IMR-90 (cell line): ENCODE data around the gene SDCCAG8. TPM values are rescaled to one million over a fixed set of nuclear protein-coding genes. Genes with fewer than 3 reads are reported as not detected.

Experiments used
- ATAC-seq: fragments of 200-7000 bp; cut with Tn5 transposase; 2 replicates; pipeline ENCODE4 v1.9.1; 2020; ENCODE audit warnings: low read depth, mild to moderate bottlenecking, moderate library complexity
- BruUV-seq: library from RNA; stranded (reverse); fragments of 400-500 nt; replicated peaks from 2 replicates; lab custom pipeline; 2021; lab: Mats Ljungman, UMichigan
- CTCF ChIA-PET: fragments of 300-600 bp; formaldehyde crosslinking; extraction: SDS; loops from one replicate; lab custom pipeline; 2021; ENCODE audit warnings: antibody characterized with exemption; lab: Yijun Ruan, JAX
- POLR2A ChIA-PET: fragments of 300-600 bp; sonication (Branson Sonifier 250); formaldehyde crosslinking; loops from one replicate; lab custom pipeline; 2022; ENCODE audit warnings: antibody characterized with exemption; ENCODE audit not compliant: unreplicated experiment; lab: Charles Lee
- DNase-seq: peaks from one replicate; pipeline ENCODE4 v3.0.0; 2013
- H2AFZ ChIP-seq: replicated peaks from 2 replicates; pipeline ENCODE3; 2013; ENCODE audit warnings: low read length, mild to moderate bottlenecking; ENCODE audit not compliant: poor library complexity
- H2AK5ac ChIP-seq: 2 replicates; pipeline ENCODE4 v1.6.1; 2013; ENCODE audit warnings: low read depth, low read length, inconsistent platforms
- H2AK9ac ChIP-seq: replicated peaks from 2 replicates; pipeline ENCODE3; 2013; ENCODE audit warnings: mild to moderate bottlenecking, low read depth, low read length, moderate library complexity; ENCODE audit not compliant: poor library complexity
- H2BK120ac ChIP-seq: 2 replicates; pipeline ENCODE4 v1.6.1; 2013; ENCODE audit warnings: low read depth, low read length, inconsistent platforms
- H2BK15ac ChIP-seq: 3 replicates; pipeline ENCODE4 v1.6.1; 2013; ENCODE audit warnings: low read depth, low read length, inconsistent platforms
- H2BK20ac ChIP-seq: 2 replicates; pipeline ENCODE4 v1.6.1; 2013; ENCODE audit warnings: low read depth, mild to moderate bottlenecking, inconsistent platforms, low read length, moderate library complexity
- H2BK5ac ChIP-seq: 2 replicates; pipeline ENCODE4 v1.6.1; 2013; ENCODE audit warnings: mild to moderate bottlenecking, low read depth, low read length, inconsistent platforms; ENCODE audit not compliant: poor library complexity, severe bottlenecking
- H3K14ac ChIP-seq: replicated peaks from 2 replicates; pipeline ENCODE4 v1.6.1; 2013; ENCODE audit warnings: low read depth, low read length, inconsistent platforms
- H3K18ac ChIP-seq: 2 replicates; pipeline ENCODE4 v1.6.1; 2013; ENCODE audit warnings: low read depth, low read length, control low read depth
- H3K23ac ChIP-seq: 2 replicates; pipeline ENCODE4 v1.6.1; 2013; ENCODE audit warnings: low read depth, low read length, inconsistent platforms
- H3K27ac ChIP-seq: 2 replicates; pipeline ENCODE4 v1.5.1; 2013; ENCODE audit warnings: mild to moderate bottlenecking, control low read depth, low read length; ENCODE audit not compliant: insufficient read depth
- H3K27me3 ChIP-seq: 2 replicates; pipeline ENCODE4 v1.6.1; 2013; ENCODE audit warnings: low read length; ENCODE audit not compliant: control insufficient read depth, insufficient read depth
- H3K36me3 ChIP-seq: 2 replicates; pipeline ENCODE4 v1.6.1; 2013; ENCODE audit warnings: low read length, mixed read lengths; ENCODE audit not compliant: control insufficient read depth, insufficient read depth
- H3K4ac ChIP-seq: 2 replicates; pipeline ENCODE4 v1.6.1; 2013; ENCODE audit warnings: low read depth, low read length, inconsistent platforms
- H3K4me1 ChIP-seq: 2 replicates; pipeline ENCODE4 v1.6.1; 2013; ENCODE audit warnings: low read length, mixed read lengths; ENCODE audit not compliant: control insufficient read depth, insufficient read depth
- H3K4me2 ChIP-seq: 2 replicates; pipeline ENCODE4 v1.6.1; 2013; ENCODE audit warnings: low read depth, mild to moderate bottlenecking, control low read depth, low read length, moderate library complexity
- H3K4me3 ChIP-seq: 2 replicates; pipeline ENCODE4 v1.5.1; 2013; ENCODE audit warnings: low read depth, mild to moderate bottlenecking, control low read depth, low read length, moderate library complexity; ENCODE audit not compliant: insufficient read depth
- H3K56ac ChIP-seq: 2 replicates; pipeline ENCODE4 v1.6.1; 2013; ENCODE audit warnings: low read length, inconsistent platforms; ENCODE audit not compliant: insufficient read depth; ENCODE audit errors: extremely low read depth
- H3K79me1 ChIP-seq, 2 experiments: 2 replicates each; pipeline ENCODE4 v1.6.1; 2013; ENCODE audit warnings: low read length in 2 of 2, inconsistent platforms in 1 of 2, low read depth in 1 of 2
- H3K9ac ChIP-seq: 2 replicates; pipeline ENCODE4 v1.6.1; 2013; ENCODE audit warnings: low read depth, low read length, control low read depth
- H3K9me1 ChIP-seq: 2 replicates; pipeline ENCODE4 v1.6.1; 2013; ENCODE audit warnings: low read length, inconsistent platforms; ENCODE audit not compliant: insufficient read depth
- H3K9me3 ChIP-seq: 2 replicates; pipeline ENCODE4 v1.6.1; 2013; ENCODE audit warnings: low read length; ENCODE audit not compliant: control insufficient read depth, insufficient read depth
- H4K20me1 ChIP-seq: 2 replicates; pipeline ENCODE4 v1.6.1; 2013; ENCODE audit warnings: low read length, inconsistent platforms; ENCODE audit not compliant: insufficient read depth
- H4K5ac ChIP-seq: 2 replicates; pipeline ENCODE4 v1.6.1; 2013; ENCODE audit warnings: mild to moderate bottlenecking, low read depth, low read length, control low read depth
- H4K8ac ChIP-seq, 2 experiments: 2 replicates each; pipeline ENCODE4 v1.6.1; 2013; ENCODE audit warnings: low read depth in 2 of 2, low read length in 2 of 2, control low read depth in 1 of 2, inconsistent platforms in 1 of 2
- H4K91ac ChIP-seq: 2 replicates; pipeline ENCODE4 v1.6.1; 2013; ENCODE audit warnings: low read depth, low read length, inconsistent platforms; ENCODE audit not compliant: insufficient read depth
- BHLHE40 ChIP-seq: fragments of 150-350 bp; IDR thresholded peaks from 2 replicates; pipeline ENCODE4 v1.6.1; 2016; ENCODE audit warnings: mild to moderate bottlenecking, low read depth, low read length
- CEBPB ChIP-seq: IDR thresholded peaks from 2 replicates; pipeline ENCODE4 v1.6.1; 2012; ENCODE audit warnings: low read depth, low read length, improper control_type of control experiment
- CHD1 ChIP-seq: IDR thresholded peaks from 2 replicates; pipeline ENCODE4 v1.6.1; 2012; ENCODE audit warnings: low read depth, low read length, improper control_type of control experiment
- FOS ChIP-seq: fragments of 150-350 bp; IDR thresholded peaks from 2 replicates; pipeline ENCODE4 v1.6.1; 2016; ENCODE audit warnings: low read depth, low read length
- MAFK ChIP-seq: IDR thresholded peaks from 2 replicates; pipeline ENCODE4 v1.6.1; 2012; ENCODE audit warnings: low read depth, low read length, improper control_type of control experiment
- MAZ ChIP-seq: IDR thresholded peaks from 2 replicates; pipeline ENCODE4 v1.6.1; 2012; ENCODE audit warnings: low read depth, mild to moderate bottlenecking, low read length, improper control_type of control experiment, moderate library complexity, borderline replicate concordance
- MXI1 ChIP-seq: IDR thresholded peaks from 2 replicates; pipeline ENCODE4 v1.6.1; 2012; ENCODE audit warnings: low read depth, mild to moderate bottlenecking, low read length, moderate library complexity, borderline replicate concordance
- NFE2L2 ChIP-seq: fragments of 150-350 bp; IDR thresholded peaks from 2 replicates; pipeline ENCODE4 v1.6.1; 2016; ENCODE audit warnings: low read depth, mild to moderate bottlenecking, low read length
- POLR2A ChIP-seq: IDR thresholded peaks from 2 replicates; pipeline ENCODE4 v1.6.1; 2012; ENCODE audit warnings: mild to moderate bottlenecking, low read depth, low read length
- RAD21 ChIP-seq: IDR thresholded peaks from 2 replicates; pipeline ENCODE4 v1.6.1; 2012; ENCODE audit warnings: low read length, improper control_type of control experiment
- RCOR1 ChIP-seq: IDR thresholded peaks from 2 replicates; pipeline ENCODE4 v1.6.1; 2012; ENCODE audit warnings: mild to moderate bottlenecking, low read length, improper control_type of control experiment; ENCODE audit not compliant: insufficient replicate concordance
- RFX5 ChIP-seq: IDR thresholded peaks from 2 replicates; pipeline ENCODE4 v1.8.0; 2012; ENCODE audit warnings: low read depth, mild to moderate bottlenecking, low read length, moderate library complexity
- SMC3 ChIP-seq: fragments of 150-350 bp; IDR thresholded peaks from 2 replicates; pipeline ENCODE4 v1.6.1; 2016; ENCODE audit warnings: low read depth, mild to moderate bottlenecking, antibody characterized with exemption, low read length, moderate library complexity
- WGBS, 2 experiments: methylation state at CpG; one replicate each; pipeline versions ENCODE4 v1.1.5 to v1.1.7; 2013; ENCODE audit warnings: missing lambda C conversion rate in 2 of 2; ENCODE audit not compliant: insufficient read length in 1 of 2; ENCODE audit errors: extremely low coverage in 2 of 2; 5-methylcytosine and 5-hydroxymethylcytosine counted together
- dilution Hi-C: fragments of 300-500 bp; cut with HindIII; formaldehyde crosslinking; loops from one replicate; pipeline ENCODE4 v1.14.3; 2018; ENCODE audit warnings: low sequenced_read_pairs; ENCODE audit not compliant: unreplicated experiment
- in situ Hi-C: fragments of 300-500 bp; cut with MboI; formaldehyde crosslinking; loops from 3 replicates; pipeline ENCODE4 v1.14.3; 2019; ENCODE audit warnings: low sequenced_read_pairs, inconsistent platforms, mixed read lengths
- intact Hi-C: fragments of 100-400 bp; cut with micrococcal nuclease; formaldehyde crosslinking; loops from 2 replicates; pipeline ENCODE4 v1.10.0; 2022
- polyA plus RNA-seq, 3 experiments: library from polyadenylated mRNA; depleted of rRNA; stranded (reverse); fragments of >200 nt; gene quantifications; 2 replicates each; pipeline ENCODE4 v1.2.3, GENCODE V29; 2012; ENCODE audit warnings: low replicate concordance in 1 of 3
- total RNA-seq: library from RNA; depleted of rRNA; stranded (reverse); fragments of >200 nt; gene quantifications from 2 replicates; pipeline ENCODE4 v1.2.3, GENCODE V29; 2012
- TF ChIP-seq, protein P1 (sequence below): fragments of 150-350 bp; IDR thresholded peaks from 2 replicates; pipeline ENCODE4 v1.6.1; 2017; ENCODE audit warnings: mild to moderate bottlenecking, antibody characterized with exemption, low read length, low read depth
- TF ChIP-seq, protein P2 (sequence below): conservative IDR thresholded peaks from 2 replicates; pipeline ENCODE4 v1.5.1; 2012; ENCODE audit warnings: mild to moderate bottlenecking, low read depth, low read length, improper control_type of control experiment
- TF ChIP-seq, protein P3 (sequence below): fragments of 150-350 bp; IDR thresholded peaks from 2 replicates; pipeline ENCODE4 v1.6.1; 2016; ENCODE audit warnings: low read depth, mild to moderate bottlenecking, low read length, moderate library complexity, borderline replicate concordance

Gene SDCCAG8
- total and polyA plus RNA-seq, 2 of the 4 experiments (the other 2 are of a cell fraction), result 25.2 to 46.8 TPM

DNA sequence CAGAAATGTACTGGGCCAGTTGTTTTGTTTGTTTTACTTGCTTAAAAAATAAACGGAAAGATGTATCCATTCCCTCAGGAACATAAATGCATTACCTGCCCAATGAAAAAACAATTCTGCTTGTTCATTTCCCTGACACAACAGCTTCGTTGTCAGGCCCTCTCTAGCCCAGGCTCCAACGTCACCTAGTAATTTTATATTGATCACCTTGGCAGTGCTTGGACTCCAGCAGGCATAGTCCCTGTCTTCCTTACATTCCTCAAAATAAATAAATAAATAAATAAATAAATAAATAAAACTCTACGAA lies 2.0 kb upstream of the SDCCAG8 start:
- no peak for DNase-seq
- in situ Hi-C loops (no loop called here), intact Hi-C loops (loop anchor here (5.0 kb wide), 3 partner anchors 37 to 73 kb away; no protein-coding TSS in a partner anchor), dilution Hi-C loops (no loop called here)
- no peaks in the 10 kb centered on the region for H3K9me1 ChIP-seq
- peaks cover 0 to 9% of the 10 kb centered on the region in 2 experiments; a peak in 3 of 4 replicates for H3K79me1 ChIP-seq
- H2AFZ ChIP-seq, result no peak overlapping the region
- peak overlapping the region; percentile 84 for H3K14ac ChIP-seq
- H2BK5ac ChIP-seq, result peak overlapping the region; percentile 92
- H3K56ac ChIP-seq, result peak overlapping the region; percentile 91
- BruUV-seq, result no TSS peak
- H3K4me2 ChIP-seq, result peak overlapping the region; percentile 100
- peak overlapping the region; percentile 64 to 77; a peak in 3 of 4 replicates for H4K8ac ChIP-seq
- no peak overlapping the region for H2AK9ac ChIP-seq
- H3K4me3 ChIP-seq, result peak overlapping the region; percentile 86
- H4K5ac ChIP-seq, result peak overlapping the region; percentile 65; the same call in 1 of the 2 replicates
- no peak for TF ChIP-seq MAZ
- TF ChIP-seq RFX5, result no peak
- TF ChIP-seq, protein P1, sequence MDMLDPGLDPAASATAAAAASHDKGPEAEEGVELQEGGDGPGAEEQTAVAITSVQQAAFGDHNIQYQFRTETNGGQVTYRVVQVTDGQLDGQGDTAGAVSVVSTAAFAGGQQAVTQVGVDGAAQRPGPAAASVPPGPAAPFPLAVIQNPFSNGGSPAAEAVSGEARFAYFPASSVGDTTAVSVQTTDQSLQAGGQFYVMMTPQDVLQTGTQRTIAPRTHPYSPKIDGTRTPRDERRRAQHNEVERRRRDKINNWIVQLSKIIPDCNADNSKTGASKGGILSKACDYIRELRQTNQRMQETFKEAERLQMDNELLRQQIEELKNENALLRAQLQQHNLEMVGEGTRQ, result no peak
- no peak for TF ChIP-seq NFE2L2
- TF ChIP-seq POLR2A, result no peak
- TF ChIP-seq MAFK, result no peak
- TF ChIP-seq, protein P2, sequence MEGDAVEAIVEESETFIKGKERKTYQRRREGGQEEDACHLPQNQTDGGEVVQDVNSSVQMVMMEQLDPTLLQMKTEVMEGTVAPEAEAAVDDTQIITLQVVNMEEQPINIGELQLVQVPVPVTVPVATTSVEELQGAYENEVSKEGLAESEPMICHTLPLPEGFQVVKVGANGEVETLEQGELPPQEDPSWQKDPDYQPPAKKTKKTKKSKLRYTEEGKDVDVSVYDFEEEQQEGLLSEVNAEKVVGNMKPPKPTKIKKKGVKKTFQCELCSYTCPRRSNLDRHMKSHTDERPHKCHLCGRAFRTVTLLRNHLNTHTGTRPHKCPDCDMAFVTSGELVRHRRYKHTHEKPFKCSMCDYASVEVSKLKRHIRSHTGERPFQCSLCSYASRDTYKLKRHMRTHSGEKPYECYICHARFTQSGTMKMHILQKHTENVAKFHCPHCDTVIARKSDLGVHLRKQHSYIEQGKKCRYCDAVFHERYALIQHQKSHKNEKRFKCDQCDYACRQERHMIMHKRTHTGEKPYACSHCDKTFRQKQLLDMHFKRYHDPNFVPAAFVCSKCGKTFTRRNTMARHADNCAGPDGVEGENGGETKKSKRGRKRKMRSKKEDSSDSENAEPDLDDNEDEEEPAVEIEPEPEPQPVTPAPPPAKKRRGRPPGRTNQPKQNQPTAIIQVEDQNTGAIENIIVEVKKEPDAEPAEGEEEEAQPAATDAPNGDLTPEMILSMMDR, result no peak
- TF ChIP-seq SMC3, result no peak
- TF ChIP-seq BHLHE40, result no peak
- no peak for TF ChIP-seq RCOR1
- TF ChIP-seq MXI1, result no peak
- TF ChIP-seq RAD21, result no peak
- TF ChIP-seq, protein P3, sequence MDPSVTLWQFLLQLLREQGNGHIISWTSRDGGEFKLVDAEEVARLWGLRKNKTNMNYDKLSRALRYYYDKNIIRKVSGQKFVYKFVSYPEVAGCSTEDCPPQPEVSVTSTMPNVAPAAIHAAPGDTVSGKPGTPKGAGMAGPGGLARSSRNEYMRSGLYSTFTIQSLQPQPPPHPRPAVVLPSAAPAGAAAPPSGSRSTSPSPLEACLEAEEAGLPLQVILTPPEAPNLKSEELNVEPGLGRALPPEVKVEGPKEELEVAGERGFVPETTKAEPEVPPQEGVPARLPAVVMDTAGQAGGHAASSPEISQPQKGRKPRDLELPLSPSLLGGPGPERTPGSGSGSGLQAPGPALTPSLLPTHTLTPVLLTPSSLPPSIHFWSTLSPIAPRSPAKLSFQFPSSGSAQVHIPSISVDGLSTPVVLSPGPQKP, result no peak
- TF ChIP-seq CHD1, result no peak
- TF ChIP-seq FOS, result no peak
- no peak for TF ChIP-seq CEBPB
- peak overlapping the region; percentile 40; the same call in 1 of the 3 replicates for H2BK15ac ChIP-seq
- no peaks in the 10 kb centered on the region for H3K9me3 ChIP-seq
- peaks cover 3% of the 10 kb centered on the region for H3K4me1 ChIP-seq
- H3K27me3 ChIP-seq, result no peaks in the 10 kb centered on the region
- H3K18ac ChIP-seq, result peak overlapping the region; percentile 89; the same call in 1 of the 2 replicates
- no peaks in the 10 kb centered on the region for H3K36me3 ChIP-seq
- H4K20me1 ChIP-seq, result peaks cover 26% of the 10 kb centered on the region
- ATAC-seq, result no peak
- H3K23ac ChIP-seq, result peak overlapping the region; percentile 98
- CTCF ChIA-PET, result interaction anchor here (0.7 kb wide), 1 partner anchor 266 kb away, joined by 3 read pairs; no protein-coding TSS in a partner anchor
- peak overlapping the region; percentile 79 for H4K91ac ChIP-seq
- H3K9ac ChIP-seq, result peak overlapping the region; percentile 83
- no peak overlapping the region for H2BK20ac ChIP-seq
- peak overlapping the region; percentile 83 for H2AK5ac ChIP-seq
- peak overlapping the region; percentile 89; the same call in 1 of the 2 replicates for H3K27ac ChIP-seq
- peak overlapping the region; percentile 51; the same call in 1 of the 2 replicates for H2BK120ac ChIP-seq
- no CpG with 5 or more reads among the region's 4 CpGs for WGBS, 2 experiments
- peak overlapping the region; percentile 90 for H3K4ac ChIP-seq
- POLR2A ChIA-PET, result no interaction called here
